Measurements from ENCODE around the gene MYO7B.
"Not testable (repeated sequence)": the region's sequence is repeated elsewhere in the genome, so short reads cannot be mapped to it uniquely, and the experiment has no call there.

MYO7B gene

DNA sequence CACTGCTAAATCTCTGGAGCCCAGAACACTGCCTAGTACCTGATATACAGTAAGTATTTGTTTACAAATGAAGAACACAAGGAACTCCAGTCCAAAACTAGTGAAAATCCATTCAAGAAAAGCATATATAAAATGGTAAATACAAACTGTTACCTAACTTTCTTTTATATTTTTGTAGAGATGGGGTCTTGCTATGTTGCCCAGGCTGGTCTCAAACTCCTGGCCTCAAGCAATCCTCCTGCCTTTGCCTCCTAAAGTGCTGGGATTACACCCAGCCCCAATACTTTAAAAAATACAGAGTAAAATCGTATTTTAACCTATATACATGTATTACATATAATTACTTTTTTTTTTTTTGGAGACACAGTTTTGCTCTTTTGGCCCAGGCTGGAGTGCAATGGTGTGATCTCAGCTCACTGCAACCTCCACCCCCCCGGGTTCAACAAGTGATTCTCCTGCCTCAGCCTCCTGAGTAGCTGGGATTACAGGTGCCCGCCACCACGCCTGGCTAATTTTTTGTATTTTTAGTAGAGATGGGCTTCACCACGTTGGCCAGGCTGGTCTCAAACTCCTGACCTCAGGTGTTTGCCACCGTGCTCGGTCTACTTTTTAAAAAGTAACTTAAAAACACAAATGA lies 11.2 kb upstream of the MYO7B start:
- not testable (repeated sequence) for DNase-seq

DNA sequence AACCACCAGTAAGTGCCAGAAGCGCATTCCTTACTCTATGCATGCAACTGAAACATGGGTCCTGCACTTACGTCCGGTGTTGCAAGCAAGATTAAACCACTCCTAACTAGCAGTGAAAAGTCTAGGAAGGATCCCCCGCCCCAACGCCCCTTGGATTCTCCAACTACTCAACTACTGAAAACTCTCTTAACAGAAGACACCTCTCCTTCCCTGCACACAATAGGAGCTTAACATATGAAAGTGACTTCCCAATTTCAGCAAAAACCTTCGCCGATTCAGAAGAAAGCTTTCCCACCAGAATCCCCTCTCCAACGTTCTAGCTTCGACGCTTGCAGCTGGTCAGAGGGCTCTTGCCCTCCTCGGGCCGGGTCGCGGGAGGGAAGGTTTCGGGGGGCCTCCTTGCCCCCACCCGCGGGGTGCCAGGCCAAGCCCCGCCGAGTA lies 9.8 kb upstream of the MYO7B start:
- DNase-seq = no peak

GRCh38 chr2:127526132-127527000 lies 9.1 kb upstream of the MYO7B start, which contains the start of gene IWS1:
Gene IWS1, minus strand, starts transcription at chr2:127526489. Its CDS starts 281 bp downstream, at chr2:127526208.
- peak; percentile 98 for DNase-seq

DNA sequence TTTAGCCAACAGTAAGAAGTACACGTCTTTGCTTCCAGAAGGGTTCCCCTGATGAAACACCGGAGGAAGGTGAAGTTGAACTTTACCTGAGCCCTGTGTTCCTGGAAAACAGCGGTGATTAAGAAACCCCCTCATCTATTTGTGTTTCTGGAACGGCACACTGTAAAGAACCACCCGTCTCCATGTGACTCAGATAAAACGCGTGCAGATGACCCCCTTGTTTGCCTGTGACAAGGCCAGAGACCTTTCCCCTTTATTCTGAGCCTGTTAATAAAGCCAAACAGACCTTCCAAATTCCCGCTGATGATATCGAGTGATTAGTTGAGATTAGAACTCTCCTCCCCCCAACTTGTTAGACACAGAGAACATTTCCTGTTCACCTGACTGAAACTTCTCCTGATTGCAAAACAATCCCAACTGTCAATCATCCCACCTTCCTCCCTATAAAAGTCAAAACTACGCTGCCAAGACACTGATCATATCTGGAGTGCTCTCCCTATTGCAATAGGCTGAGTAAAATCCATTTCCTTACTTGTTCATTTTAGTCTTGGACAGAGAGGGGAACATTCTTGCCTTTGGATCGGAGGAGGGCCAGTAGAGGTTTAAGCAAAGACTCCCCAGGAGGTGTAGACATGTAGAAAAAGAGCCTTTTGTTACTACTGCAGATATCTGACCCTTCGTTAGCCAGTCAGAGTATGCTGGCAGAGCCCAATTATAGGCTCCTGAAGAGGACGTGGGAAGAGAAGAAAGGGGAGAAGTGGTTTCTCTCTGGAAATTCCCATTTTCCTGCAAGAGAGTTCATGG lies 8.3 kb upstream of the MYO7B start:
- no peak for DNase-seq

GRCh38 chr2:127528487-127528886 lies 7.0 kb upstream of the MYO7B start:
- DNase-seq = no peak

- not testable (repeated sequence) for DNase-seq
Measured at GRCh38 chr2:127529416-127529815, 6.1 kb upstream of the MYO7B start.

- no peak for DNase-seq
Measured at GRCh38 chr2:127530245-127531140, 5.0 kb upstream of the MYO7B start.

GRCh38 chr2:127531221-127531648 lies 4.2 kb upstream of the MYO7B start:
- no peak for DNase-seq

DNA sequence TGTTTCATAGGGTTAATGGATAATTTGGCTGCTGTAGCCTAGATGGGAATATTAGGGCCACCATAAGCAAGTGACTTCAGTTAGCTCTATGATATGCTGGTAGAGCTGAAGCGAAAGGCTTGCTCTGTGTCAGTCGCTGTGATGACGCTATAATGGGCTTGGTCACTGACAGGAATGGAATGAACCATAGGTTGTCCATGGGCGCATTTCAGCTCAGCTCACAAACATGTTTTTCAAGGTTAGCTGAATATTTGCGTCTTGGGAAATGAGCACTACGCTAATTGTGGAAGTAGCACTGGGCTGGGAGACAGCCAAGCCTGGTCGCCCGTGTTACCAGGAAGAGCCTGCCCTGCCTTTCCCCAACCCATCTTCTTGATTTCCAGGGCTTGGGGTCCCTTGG lies 3.2 kb upstream of the MYO7B start:
- no peak for DNase-seq

DNA sequence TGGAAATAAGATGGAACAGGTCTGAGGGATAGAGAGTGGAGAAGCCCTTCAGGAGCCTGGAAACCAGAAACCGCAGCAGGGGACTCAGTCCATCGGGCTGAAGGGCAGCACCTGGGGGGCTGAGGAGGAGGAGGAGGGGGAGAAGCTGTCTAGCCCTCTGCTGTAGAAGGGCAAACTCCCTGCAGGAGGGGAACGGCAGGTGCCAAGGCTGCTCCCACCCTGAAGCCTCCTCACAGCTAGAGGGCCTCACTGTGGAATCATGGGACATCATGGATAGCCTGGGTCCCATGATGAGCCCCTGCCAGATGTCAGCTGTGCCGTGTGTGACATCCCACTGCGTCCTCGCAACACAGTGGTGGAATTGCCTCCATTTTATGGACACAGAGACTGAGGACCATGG lies 435 bp downstream of the MYO7B start:
- DNase-seq = no peak

DNA sequence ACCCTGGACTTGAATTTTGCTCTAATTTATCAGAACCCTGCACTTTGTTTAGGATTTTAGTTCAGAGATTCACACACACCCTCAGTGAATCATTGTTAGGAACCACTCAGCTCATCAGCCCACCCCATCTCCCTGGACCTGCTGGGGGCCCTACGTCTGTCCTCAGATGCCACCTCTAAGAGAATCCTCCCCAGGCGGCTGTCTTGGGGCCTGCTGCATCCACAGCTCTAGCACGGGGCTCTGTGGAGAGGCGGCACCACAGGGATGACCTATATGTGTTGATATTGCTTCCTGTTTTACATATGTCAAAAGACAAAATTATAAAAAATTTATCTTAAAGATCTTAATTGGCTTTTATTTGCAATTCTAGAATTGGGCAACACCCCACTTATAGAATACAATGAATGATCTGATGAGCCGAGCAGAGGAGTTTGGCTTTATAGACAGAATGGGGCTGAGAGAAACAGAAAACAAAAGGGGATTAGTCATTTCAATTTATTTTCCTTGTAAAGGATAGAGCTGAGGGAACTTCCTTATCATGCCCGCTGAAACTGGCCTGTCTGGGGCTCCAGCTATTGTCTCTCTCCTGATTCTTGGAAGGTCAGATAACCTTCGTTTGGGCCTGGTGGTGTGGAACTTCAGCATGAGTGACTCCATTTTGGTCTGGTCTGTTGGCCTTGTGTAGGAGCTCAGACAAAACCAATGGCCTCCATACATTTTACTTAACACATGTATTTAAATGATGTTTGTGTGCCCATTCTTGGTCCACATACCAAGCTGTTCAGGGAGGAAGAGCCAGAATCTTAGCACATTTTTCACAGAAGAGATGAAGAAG lies 1.4 kb downstream of the MYO7B start:
- DNase-seq = no peak

GRCh38 chr2:127537644-127538043 lies 2.2 kb downstream of the MYO7B start:
- DNase-seq = no peak

- no peak for DNase-seq
Measured at GRCh38 chr2:127541809-127542208, 6.3 kb downstream of the MYO7B start.

- no peak for DNase-seq
Measured at GRCh38 chr2:127542231-127542630, 6.7 kb downstream of the MYO7B start.

DNA sequence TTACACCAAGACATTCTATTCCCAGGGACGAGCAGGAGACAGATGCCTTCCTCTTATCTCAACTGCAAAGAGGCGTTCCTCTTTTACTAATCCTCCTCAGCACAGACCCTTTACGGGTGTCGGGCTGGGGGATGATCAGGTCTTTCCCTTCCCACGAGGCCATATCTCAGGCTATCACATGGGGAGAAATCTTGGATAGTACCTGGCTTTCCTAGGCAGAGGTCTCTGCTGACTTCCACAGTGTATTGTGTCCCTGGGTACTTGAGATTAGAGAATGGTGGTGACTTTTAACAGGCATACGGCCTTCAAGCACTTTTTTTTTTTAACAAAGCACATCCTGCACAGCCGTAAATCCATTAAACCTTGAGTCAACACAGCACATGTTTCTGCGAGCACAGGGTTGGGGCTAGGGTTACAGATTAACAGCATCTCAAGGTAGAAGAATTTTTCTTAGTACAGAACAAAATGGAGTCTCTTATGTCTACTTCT lies 7.6 kb downstream of the MYO7B start:
- DNase-seq = not testable (repeated sequence)

- no peak for DNase-seq
Measured at GRCh38 chr2:127545189-127545588, 9.7 kb downstream of the MYO7B start.

- no peak for DNase-seq
Measured at GRCh38 chr2:127545796-127546195, 10.3 kb downstream of the MYO7B start.

GRCh38 chr2:127546797-127547196 lies 11.3 kb downstream of the MYO7B start:
- no peak for DNase-seq

DNA sequence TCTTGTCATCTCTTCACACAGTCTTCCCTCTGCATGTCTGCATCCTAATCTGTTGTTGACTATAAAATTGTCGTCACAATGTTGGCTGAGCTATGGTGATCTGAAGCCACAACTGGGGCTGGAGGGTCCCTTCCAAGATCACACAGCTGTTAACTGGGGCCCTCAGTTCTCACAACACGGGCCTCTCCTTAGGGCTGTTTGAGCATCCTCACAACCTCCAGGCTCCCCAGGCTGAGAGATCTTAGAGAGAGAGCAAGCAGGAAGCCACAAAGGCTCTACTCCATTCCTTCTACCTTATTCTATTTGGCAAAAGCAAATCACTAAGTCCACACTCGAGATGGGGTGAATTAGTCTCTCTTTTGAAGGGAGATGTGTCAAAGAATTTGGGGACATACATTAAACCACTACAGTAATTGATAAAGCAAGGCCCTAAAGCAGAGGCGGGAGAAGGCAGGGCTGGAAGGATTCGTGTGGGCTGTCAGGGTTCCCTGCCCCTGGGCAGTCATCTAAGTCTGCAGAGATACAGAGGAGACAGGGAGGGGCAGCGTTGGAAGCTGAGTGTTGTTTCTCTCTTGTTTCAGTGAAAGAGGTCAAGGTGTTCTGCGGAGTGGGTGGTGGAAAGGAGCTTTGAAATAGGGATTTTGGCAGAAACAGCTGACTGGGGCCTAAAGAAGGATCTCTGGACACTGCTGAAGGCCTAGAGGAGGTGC lies 15.9 kb downstream of the MYO7B start:
- DNase-seq = no peak

DNA sequence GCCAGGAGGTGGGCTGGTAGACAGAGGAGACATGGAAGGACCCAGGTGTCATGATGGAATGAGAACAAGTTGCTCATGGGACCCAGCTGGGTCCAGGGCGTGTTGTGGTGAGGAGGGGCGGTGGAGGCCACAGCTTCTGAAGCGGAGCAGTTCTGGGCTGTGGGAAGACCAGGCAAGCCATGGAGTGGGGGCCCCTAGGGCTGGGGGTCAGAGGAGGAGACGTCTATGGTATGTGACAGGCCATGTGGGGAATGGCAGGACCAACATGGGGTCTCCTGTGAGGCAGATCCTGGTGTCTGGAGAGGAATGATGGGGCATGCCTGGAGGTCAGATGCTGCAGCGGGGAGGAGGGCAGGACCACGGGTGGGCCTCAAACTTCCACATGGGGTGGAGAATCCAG lies 16.9 kb downstream of the MYO7B start:
- no peak for DNase-seq

All from KG1 (cell line).